H9 (cell line): ENCODE measurements around the gene SUPT3H. TPM values are rescaled to one million over a fixed set of nuclear protein-coding genes. Genes with fewer than 3 reads are reported as not detected.

ENCODE experiments used
- DNase-seq: peaks from one replicate; pipeline ENCODE4 v3.0.0-alpha.2; 2017
- H2AFZ ChIP-seq: one replicate; pipeline ENCODE4 v1.6.1; 2013; ENCODE audit warnings: mild to moderate bottlenecking, low read length, control low read depth, moderate library complexity
- H2AK5ac ChIP-seq: 2 replicates; pipeline ENCODE4 v1.6.1; 2013; ENCODE audit warnings: low read length, control low read depth, mixed read lengths; ENCODE audit not compliant: insufficient read length
- H2BK120ac ChIP-seq: one replicate; pipeline ENCODE4 v1.6.1; 2013; ENCODE audit warnings: low read depth, mild to moderate bottlenecking, low read length, control low read depth, inconsistent platforms; ENCODE audit not compliant: poor library complexity, severe bottlenecking
- H2BK12ac ChIP-seq: 2 replicates; pipeline ENCODE4 v1.6.1; 2013; ENCODE audit warnings: low read length, control low read depth, mixed read lengths, low read depth; ENCODE audit not compliant: insufficient read length
- H2BK15ac ChIP-seq: 2 replicates; pipeline ENCODE4 v1.6.1; 2013; ENCODE audit warnings: low read depth, low read length, control low read depth
- H2BK20ac ChIP-seq: one replicate; pipeline ENCODE4 v1.6.1; 2013; ENCODE audit warnings: low read depth, mild to moderate bottlenecking, low read length, control low read depth, inconsistent platforms; ENCODE audit not compliant: poor library complexity, severe bottlenecking
- H2BK5ac ChIP-seq: 2 replicates; pipeline ENCODE4 v1.6.1; 2013; ENCODE audit warnings: low read length, control low read depth, mixed read lengths; ENCODE audit not compliant: insufficient read length
- H3K14ac ChIP-seq: 2 replicates; pipeline ENCODE4 v1.6.1; 2013; ENCODE audit warnings: low read length, control low read depth; ENCODE audit not compliant: insufficient read depth
- H3K18ac ChIP-seq: 2 replicates; pipeline ENCODE4 v1.6.1; 2013; ENCODE audit warnings: low read depth, mild to moderate bottlenecking, mixed read lengths, low read length, control low read depth; ENCODE audit not compliant: insufficient read length
- H3K23ac ChIP-seq: 2 replicates; pipeline ENCODE4 v1.6.1; 2013; ENCODE audit warnings: low read length, control low read depth, mixed read lengths, low read depth; ENCODE audit not compliant: insufficient read length
- H3K23me2 ChIP-seq: 2 replicates; pipeline ENCODE4 v1.6.1; 2013; ENCODE audit warnings: low read depth, mild to moderate bottlenecking, mixed read lengths, low read length, control low read depth; ENCODE audit not compliant: insufficient read length, poor library complexity, severe bottlenecking
- H3K27ac ChIP-seq: 2 replicates; pipeline ENCODE4 v1.5.1; 2013; ENCODE audit warnings: low read length, control low read depth, mixed read lengths, low read depth; ENCODE audit not compliant: insufficient read length
- H3K27me3 ChIP-seq: 2 replicates; pipeline ENCODE4 v1.6.1; 2013; ENCODE audit warnings: low read length, control low read depth, inconsistent platforms; ENCODE audit not compliant: insufficient read depth
- H3K4ac ChIP-seq: 2 replicates; pipeline ENCODE4 v1.6.1; 2013; ENCODE audit warnings: low read depth, mild to moderate bottlenecking, control low read depth, inconsistent platforms, low read length, moderate library complexity
- H3K4me1 ChIP-seq: 2 replicates; pipeline ENCODE4 v1.6.1; 2013; ENCODE audit warnings: low read length, control low read depth, inconsistent platforms; ENCODE audit not compliant: insufficient read depth
- H3K4me2 ChIP-seq: 2 replicates; pipeline ENCODE4 v1.6.1; 2013; ENCODE audit warnings: low read length, control low read depth, mixed read lengths; ENCODE audit not compliant: insufficient read length, insufficient read depth
- H3K56ac ChIP-seq: 2 replicates; pipeline ENCODE4 v1.6.1; 2013; ENCODE audit warnings: low read depth, mild to moderate bottlenecking, mixed read lengths, low read length, control low read depth; ENCODE audit not compliant: insufficient read length
- H3K79me1 ChIP-seq: 2 replicates; pipeline ENCODE4 v1.6.1; 2013; ENCODE audit warnings: low read depth, mild to moderate bottlenecking, moderate library complexity, low read length, control low read depth, inconsistent platforms; ENCODE audit not compliant: insufficient read depth, poor library complexity, severe bottlenecking
- H3K79me2 ChIP-seq: 2 replicates; pipeline ENCODE4 v1.6.1; 2013; ENCODE audit warnings: low read length, control low read depth, inconsistent platforms; ENCODE audit not compliant: insufficient read depth
- H3K9ac ChIP-seq: 2 replicates; pipeline ENCODE4 v1.6.1; 2013; ENCODE audit warnings: low read length, control low read depth, mixed read lengths; ENCODE audit not compliant: insufficient read length; ENCODE audit errors: extremely low read depth
- H3K9me3 ChIP-seq: one replicate; pipeline ENCODE4 v1.6.1; 2013; ENCODE audit warnings: low read depth, low read length, inconsistent platforms; ENCODE audit not compliant: control insufficient read depth
- H3T11ph ChIP-seq: one replicate; pipeline ENCODE4 v1.6.1; 2013; ENCODE audit warnings: mild to moderate bottlenecking, low read length, control low read depth, inconsistent platforms
- H4K20me1 ChIP-seq: one replicate; pipeline ENCODE4 v1.6.1; 2013; ENCODE audit not compliant: control insufficient read depth, insufficient read length, insufficient read depth
- H4K5ac ChIP-seq: 2 replicates; pipeline ENCODE4 v1.6.1; 2013; ENCODE audit warnings: low read depth, mild to moderate bottlenecking, mixed read lengths, low read length, control low read depth; ENCODE audit not compliant: insufficient read length
- H4K8ac ChIP-seq: replicated peaks from 2 replicates; pipeline ENCODE4 v1.6.1; 2013; ENCODE audit warnings: low read length, control low read depth, mixed read lengths, low read depth; ENCODE audit not compliant: insufficient read length
- H4K91ac ChIP-seq: 2 replicates; pipeline ENCODE4 v1.6.1; 2013; ENCODE audit warnings: low read depth, mild to moderate bottlenecking, moderate library complexity, mixed read lengths, low read length, control low read depth; ENCODE audit not compliant: insufficient read length
- H3K27ac Mint-ChIP-seq, 3 experiments: 2 replicates in 2 of 3; 3 replicates in 1 of 3; pipeline ENCODE4 v1.8.0; 2020 to 2021; ENCODE audit warnings: mixed read lengths in 3 of 3, mild to moderate bottlenecking in 1 of 3, moderate library complexity in 1 of 3
- H3K27me3 Mint-ChIP-seq: 2 replicates; pipeline ENCODE4 v1.8.0; 2021; ENCODE audit warnings: low read depth, mild to moderate bottlenecking, moderate library complexity, mixed read lengths
- H3K36me3 Mint-ChIP-seq, 3 experiments: 2 replicates in 2 of 3; 3 replicates in 1 of 3; pipeline ENCODE4 v1.8.0; 2020 to 2021; ENCODE audit warnings: low read depth in 3 of 3, mixed read lengths in 3 of 3; ENCODE audit not compliant: insufficient read depth in 1 of 3
- H3K4me1 Mint-ChIP-seq, 2 experiments: 2 replicates each; pipeline ENCODE4 v1.8.0; 2020; ENCODE audit warnings: mixed read lengths in 2 of 2
- H3K4me3 Mint-ChIP-seq, 2 experiments: 2 replicates in 1 of 2; 3 replicates in 1 of 2; pipeline ENCODE4 v1.8.0; 2020 to 2021; ENCODE audit warnings: mild to moderate bottlenecking in 2 of 2, mixed read lengths in 2 of 2, moderate library complexity in 1 of 2
- H3K9me3 Mint-ChIP-seq, 2 experiments: 2 replicates in 1 of 2; 3 replicates in 1 of 2; pipeline ENCODE4 v1.8.0; 2020; ENCODE audit warnings: mild to moderate bottlenecking in 2 of 2, mixed read lengths in 2 of 2, moderate library complexity in 1 of 2
- WGBS: extraction: QIAGEN DNeasy Blood & Tissue Kit; methylation state at CpG from one replicate; pipeline ENCODE4 v1.1.7; 2013; ENCODE audit warnings: missing lambda C conversion rate, low lambda C conversion rate, mixed read lengths; ENCODE audit not compliant: insufficient read length; ENCODE audit errors: extremely low coverage; 5-methylcytosine and 5-hydroxymethylcytosine counted together
- total RNA-seq: library from RNA; stranded (reverse); gene quantifications from 2 replicates; pipeline ENCODE4 v1.2.1, GENCODE V29; 2021
- TF ChIP-seq, protein P1 (sequence below): fragments of 200-600 bp; sonication (generic); conservative IDR thresholded peaks from 3 replicates; pipeline ENCODE4 v1.8.0; 2021; ENCODE audit warnings: antibody characterized with exemption, mild to moderate bottlenecking

The SUPT3H gene
- total RNA-seq, 1 experiment from 2014 or later: 22.5 TPM

DNA sequence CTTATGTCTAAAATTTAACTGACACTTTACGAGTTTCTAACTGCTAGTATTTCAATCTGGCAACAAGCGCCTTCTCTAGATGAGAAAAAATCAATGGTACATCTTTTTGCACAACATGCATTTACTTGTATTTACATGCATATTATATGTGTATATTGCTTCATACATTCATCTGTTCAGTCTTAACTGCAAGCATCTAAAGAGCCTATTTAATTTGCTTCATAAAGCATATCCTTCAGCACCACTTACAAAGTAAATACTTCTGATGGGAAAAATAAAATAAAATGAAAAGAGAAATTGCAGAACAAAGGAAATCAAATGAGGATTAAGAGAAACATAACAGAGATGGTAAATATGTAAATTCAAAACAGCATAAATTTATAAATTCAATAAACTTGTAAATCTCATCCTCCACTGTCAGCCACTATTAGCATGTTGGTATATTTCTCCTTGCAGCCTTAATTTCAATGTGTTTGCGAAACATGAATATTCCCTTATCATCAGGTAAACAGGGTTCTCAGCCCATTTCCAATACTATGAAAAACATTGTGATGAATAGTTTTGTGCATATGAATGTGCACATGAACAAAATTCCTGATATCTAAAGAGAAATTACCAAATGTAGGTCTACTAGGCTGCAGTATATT, 382.1 kb downstream of the SUPT3H start:
- Histone ChIP-seq H2BK120ac (no peak overlapping the region), H2AK5ac (no peak overlapping the region), H4K91ac (no peak overlapping the region), H4K8ac (no peak overlapping the region), H2BK15ac (no peak overlapping the region), H3K14ac (no peak overlapping the region), H3K9me3 (no peaks in the 10 kb centered on the region), H3K27me3 (no peaks in the 10 kb centered on the region), H3K56ac (no peak overlapping the region), H3K23me2 (no peaks in the 10 kb centered on the region), H3K18ac (no peak overlapping the region), H2BK20ac (no peak overlapping the region), H3K4me1 (no peaks in the 10 kb centered on the region), H3K79me1 (no peaks in the 10 kb centered on the region), H3K9ac (no peak overlapping the region), H3K79me2 (no peaks in the 10 kb centered on the region), H3T11ph (no peak overlapping the region), H2BK5ac (no peak overlapping the region), H2AFZ (no peak overlapping the region), H2BK12ac (no peak overlapping the region), H4K20me1 (no peaks in the 10 kb centered on the region), H3K23ac (no peak overlapping the region), H3K4me2 (no peak overlapping the region), H3K27ac (no peak overlapping the region), H3K4ac (no peak overlapping the region), H4K5ac (no peak overlapping the region)
- Mint-ChIP-seq H3K36me3 (no peaks in the 10 kb centered on the region; a peak in 1 of 7 replicates), H3K9me3 (no peaks in the 10 kb centered on the region), H3K4me3 (no peak overlapping the region), H3K27ac (no peak overlapping the region; a peak in 1 of 7 replicates), H3K27me3 (no peaks in the 10 kb centered on the region), H3K4me1 (peaks cover 0 to 9% of the 10 kb centered on the region in 2 experiments; a peak in 1 of 4 replicates)
- no peak for DNase-seq
- TF ChIP-seq, protein P1, sequence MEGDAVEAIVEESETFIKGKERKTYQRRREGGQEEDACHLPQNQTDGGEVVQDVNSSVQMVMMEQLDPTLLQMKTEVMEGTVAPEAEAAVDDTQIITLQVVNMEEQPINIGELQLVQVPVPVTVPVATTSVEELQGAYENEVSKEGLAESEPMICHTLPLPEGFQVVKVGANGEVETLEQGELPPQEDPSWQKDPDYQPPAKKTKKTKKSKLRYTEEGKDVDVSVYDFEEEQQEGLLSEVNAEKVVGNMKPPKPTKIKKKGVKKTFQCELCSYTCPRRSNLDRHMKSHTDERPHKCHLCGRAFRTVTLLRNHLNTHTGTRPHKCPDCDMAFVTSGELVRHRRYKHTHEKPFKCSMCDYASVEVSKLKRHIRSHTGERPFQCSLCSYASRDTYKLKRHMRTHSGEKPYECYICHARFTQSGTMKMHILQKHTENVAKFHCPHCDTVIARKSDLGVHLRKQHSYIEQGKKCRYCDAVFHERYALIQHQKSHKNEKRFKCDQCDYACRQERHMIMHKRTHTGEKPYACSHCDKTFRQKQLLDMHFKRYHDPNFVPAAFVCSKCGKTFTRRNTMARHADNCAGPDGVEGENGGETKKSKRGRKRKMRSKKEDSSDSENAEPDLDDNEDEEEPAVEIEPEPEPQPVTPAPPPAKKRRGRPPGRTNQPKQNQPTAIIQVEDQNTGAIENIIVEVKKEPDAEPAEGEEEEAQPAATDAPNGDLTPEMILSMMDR: no peak
- no CpG with 5 or more reads among the region's 3 CpGs for WGBS
